Measurements from ENCODE around the gene CHST11. TPM values are rescaled to one million over a fixed set of nuclear protein-coding genes. Genes with fewer than 3 reads are reported as not detected.

The CHST11 gene
- total RNA-seq, 2 donors from 2014 or later, result 7.8 to 11.9 TPM

GRCh38 chr12:104768033-104768432, 311.3 kb downstream of the CHST11 start:
- H3K36me3 ChIP-seq, result no peaks in the 10 kb centered on the region
- H3K9me3 ChIP-seq, result peaks cover 0 to 11% of the 10 kb centered on the region in 2 donors
- no peak for DNase-seq (ENCODE audit: low spot score)
- no peaks in the 10 kb centered on the region for H3K4me1 ChIP-seq
- H3K27me3 ChIP-seq, result no peaks in the 10 kb centered on the region
- TF ChIP-seq CTCF (IDR thresholded peaks at IDR 0.05), result no peak
- H3K27ac ChIP-seq, result no peak overlapping the region
- H3K4me3 ChIP-seq, result no peak overlapping the region

- TF ChIP-seq CTCF (IDR thresholded peaks at IDR 0.05), result no peak
- DNase-seq (ENCODE audit: low spot score), result no peak
- no peaks in the 10 kb centered on the region for H3K36me3 ChIP-seq
- H3K27ac ChIP-seq, result no peak overlapping the region
- peaks cover 0 to 19% of the 10 kb centered on the region in 2 donors for H3K9me3 ChIP-seq
- H3K27me3 ChIP-seq, result no peaks in the 10 kb centered on the region
- H3K4me3 ChIP-seq, result no peak overlapping the region
- H3K4me1 ChIP-seq, result no peaks in the 10 kb centered on the region
These were observed 312.4 kb downstream of the CHST11 start for GRCh38 chr12:104769144-104769561.

GRCh38 chr12:104772336-104772735, 315.6 kb downstream of the CHST11 start:
- Histone ChIP-seq H3K27me3 (no peaks in the 10 kb centered on the region), H3K4me1 (no peaks in the 10 kb centered on the region), H3K36me3 (no peaks in the 10 kb centered on the region), H3K4me3 (no peak overlapping the region), H3K9me3 (peaks cover 0 to 19% of the 10 kb centered on the region in 2 donors), H3K27ac (no peak overlapping the region)
- DNase-seq (ENCODE audit: low spot score), result no peak
- TF ChIP-seq CTCF (IDR thresholded peaks at IDR 0.05), result no peak

GRCh38 chr12:104775731-104776231, 319.0 kb downstream of the CHST11 start:
- no peak for TF ChIP-seq CTCF (IDR thresholded peaks at IDR 0.05)
- no peaks in the 10 kb centered on the region for H3K36me3 ChIP-seq
- no peak overlapping the region for H3K4me3 ChIP-seq

GRCh38 chr12:104779134-104779533, 322.4 kb downstream of the CHST11 start:
- Histone ChIP-seq H3K27me3 (no peaks in the 10 kb centered on the region), H3K4me1 (no peaks in the 10 kb centered on the region), H3K36me3 (no peaks in the 10 kb centered on the region), H3K9me3 (peaks cover 0 to 16% of the 10 kb centered on the region in 2 donors), H3K27ac (no peak overlapping the region), H3K4me3 (no peak overlapping the region)
- no peak for TF ChIP-seq CTCF (IDR thresholded peaks at IDR 0.05)
- DNase-seq (ENCODE audit: low spot score), result no peak

More at GRCh38 chr12:104775731-104776231, 319.0 kb downstream of the CHST11 start:
- Histone ChIP-seq H3K4me1 (no peaks in the 10 kb centered on the region), H3K27me3 (no peaks in the 10 kb centered on the region), H3K27ac (no peak overlapping the region), H3K9me3 (peaks cover 0 to 26% of the 10 kb centered on the region in 2 donors)
- no peak for DNase-seq (ENCODE audit: low spot score)

GRCh38 chr12:104782296-104782695, 325.5 kb downstream of the CHST11 start:
- Histone ChIP-seq H3K9me3 (peaks cover 0 to 16% of the 10 kb centered on the region in 2 donors), H3K27me3 (no peaks in the 10 kb centered on the region), H3K4me3 (no peak overlapping the region), H3K4me1 (no peaks in the 10 kb centered on the region), H3K27ac (no peak overlapping the region), H3K36me3 (no peaks in the 10 kb centered on the region)
- no peak for TF ChIP-seq CTCF (IDR thresholded peaks at IDR 0.05)
- no peak for DNase-seq (ENCODE audit: low spot score)

All from right atrium auricular region (tissue), 2 donors.